Neural cell (in vitro differentiated cells): ENCODE results near the gene UQCRQ. TPM values are rescaled to one million over a fixed set of nuclear protein-coding genes. Genes with fewer than 3 reads are reported as not detected.

ENCODE experiments used
- H2AFZ ChIP-seq: fragments of 200-600, 300-800 bp; sonication (generic), shearing (Covaris generic); 2 replicates; pipeline ENCODE4 v1.6.0; 2014; ENCODE audit warnings: low read depth, mild to moderate bottlenecking, antibody characterized with exemption, low read length, moderate library complexity
- H3F3A ChIP-seq: fragments of 200-600 bp; shearing (Covaris generic); 2 replicates; pipeline ENCODE4 v1.6.1; 2016; ENCODE audit warnings: mild to moderate bottlenecking, moderate library complexity, mixed read lengths, antibody characterized with exemption, low read length; ENCODE audit not compliant: insufficient read depth, poor library complexity, severe bottlenecking
- H3K27ac ChIP-seq: fragments of 200-600, 300-800 bp; sonication (generic), shearing (Covaris generic); 2 replicates; pipeline ENCODE4 v1.5.1; 2014; ENCODE audit warnings: mild to moderate bottlenecking, low read length, moderate library complexity
- H3K27me3 ChIP-seq: fragments of 300-800, 200-600 bp; sonication (generic), shearing (Covaris generic); 2 replicates; pipeline ENCODE4 v1.6.0; 2014; ENCODE audit warnings: mild to moderate bottlenecking, low read depth, low read length, moderate library complexity; ENCODE audit not compliant: insufficient read depth
- H3K36me3 ChIP-seq: fragments of 300-800, 200-600 bp; sonication (generic), shearing (Covaris generic); 2 replicates; pipeline ENCODE4 v1.5.1; 2014; ENCODE audit warnings: mild to moderate bottlenecking, antibody characterized with exemption, low read length, moderate library complexity; ENCODE audit not compliant: insufficient read depth
- H3K4me2 ChIP-seq: fragments of 300-800, 200-600 bp; sonication (generic), shearing (Covaris generic); 2 replicates; pipeline ENCODE4 v1.6.0; 2014; ENCODE audit warnings: mild to moderate bottlenecking, low read length
- H3K4me3 ChIP-seq: fragments of 300-800, 200-600 bp; sonication (generic), shearing (Covaris generic); 2 replicates; pipeline ENCODE4 v1.5.1; 2014; ENCODE audit warnings: mild to moderate bottlenecking, low read length, moderate library complexity
- H3K79me2 ChIP-seq: fragments of 200-600 bp; shearing (Covaris generic); replicated peaks from 2 replicates; pipeline ENCODE4 v1.6.0; 2014; ENCODE audit warnings: mild to moderate bottlenecking, low read length, moderate library complexity; ENCODE audit not compliant: insufficient read depth
- H3K9ac ChIP-seq: fragments of 300-800, 200-600 bp; sonication (generic), shearing (Covaris generic); 2 replicates; pipeline ENCODE4 v1.6.1; 2016; ENCODE audit warnings: mild to moderate bottlenecking, low read length, mixed read lengths
- H3K9me2 ChIP-seq: fragments of 200-600 bp; shearing (Covaris generic); 2 replicates; pipeline ENCODE4 v1.6.1; 2016; ENCODE audit warnings: mild to moderate bottlenecking, low read length, mixed read lengths; ENCODE audit not compliant: insufficient read depth
- H3K9me3 ChIP-seq: fragments of 200-600, 300-800 bp; sonication (generic), shearing (Covaris generic); 2 replicates; pipeline ENCODE4 v1.6.1; 2016; ENCODE audit warnings: mild to moderate bottlenecking, mixed run types, low read length, moderate library complexity, mixed read lengths
- H4K20me1 ChIP-seq: fragments of 200-600 bp; shearing (Covaris generic); 2 replicates; pipeline ENCODE4 v1.6.1; 2016; ENCODE audit warnings: mild to moderate bottlenecking, mixed run types; ENCODE audit not compliant: insufficient read depth
- EP300 ChIP-seq: fragments of 450-650 bp; conservative IDR thresholded peaks from 2 replicates; pipeline ENCODE4 v1.6.1; 2014; ENCODE audit warnings: antibody characterized with exemption, mild to moderate bottlenecking, moderate library complexity; ENCODE audit not compliant: poor library complexity, severe bottlenecking
- EZH2 ChIP-seq: fragments of 200-600, 300-800 bp; shearing (Covaris generic), sonication (generic); IDR thresholded peaks from 2 replicates; pipeline ENCODE4 v1.6.1; 2014; ENCODE audit warnings: antibody characterized with exemption, low read length, borderline replicate concordance, mild to moderate bottlenecking; ENCODE audit not compliant: insufficient read depth, poor library complexity, severe bottlenecking
- MXI1 ChIP-seq: fragments of 450-650 bp; conservative IDR thresholded peaks from 2 replicates; pipeline ENCODE4 v1.6.1; 2014; ENCODE audit warnings: antibody characterized with exemption, mild to moderate bottlenecking; ENCODE audit not compliant: poor library complexity, severe bottlenecking
- POLR2AphosphoS5 ChIP-seq: IDR thresholded peaks from 2 replicates; pipeline ENCODE4 v1.6.1; 2012
- RAD21 ChIP-seq: fragments of 450-650 bp; conservative IDR thresholded peaks from 2 replicates; pipeline ENCODE4 v1.6.1; 2014; ENCODE audit warnings: antibody characterized with exemption, mild to moderate bottlenecking, moderate library complexity
- SMC3 ChIP-seq: fragments of 450-650 bp; conservative IDR thresholded peaks from 2 replicates; pipeline ENCODE4 v1.6.1; 2014; ENCODE audit warnings: antibody characterized with exemption, mild to moderate bottlenecking, moderate library complexity; ENCODE audit not compliant: poor library complexity
- TAF1 ChIP-seq: IDR thresholded peaks from 2 replicates; pipeline ENCODE4 v1.6.1; 2012; ENCODE audit warnings: low read depth
- polyA plus RNA-seq: library from polyadenylated mRNA; depleted of rRNA; stranded (reverse); fragments of >200 nt; gene quantifications from 2 replicates; pipeline ENCODE4 v1.2.3, GENCODE V29; 2014
- TF ChIP-seq, protein P1 (sequence below): fragments of 450-650 bp; IDR thresholded peaks from 2 replicates; pipeline ENCODE4 v1.5.1; 2014; ENCODE audit warnings: antibody characterized with exemption, mild to moderate bottlenecking, moderate library complexity; ENCODE audit not compliant: poor library complexity, severe bottlenecking
- TF ChIP-seq, protein P2 (sequence below): IDR thresholded peaks from 2 replicates; pipeline ENCODE4 v1.6.1; 2012; ENCODE audit warnings: borderline replicate concordance

Gene UQCRQ
- polyA plus RNA-seq, 1 donor from 2014 or later, result 444 TPM

DNA sequence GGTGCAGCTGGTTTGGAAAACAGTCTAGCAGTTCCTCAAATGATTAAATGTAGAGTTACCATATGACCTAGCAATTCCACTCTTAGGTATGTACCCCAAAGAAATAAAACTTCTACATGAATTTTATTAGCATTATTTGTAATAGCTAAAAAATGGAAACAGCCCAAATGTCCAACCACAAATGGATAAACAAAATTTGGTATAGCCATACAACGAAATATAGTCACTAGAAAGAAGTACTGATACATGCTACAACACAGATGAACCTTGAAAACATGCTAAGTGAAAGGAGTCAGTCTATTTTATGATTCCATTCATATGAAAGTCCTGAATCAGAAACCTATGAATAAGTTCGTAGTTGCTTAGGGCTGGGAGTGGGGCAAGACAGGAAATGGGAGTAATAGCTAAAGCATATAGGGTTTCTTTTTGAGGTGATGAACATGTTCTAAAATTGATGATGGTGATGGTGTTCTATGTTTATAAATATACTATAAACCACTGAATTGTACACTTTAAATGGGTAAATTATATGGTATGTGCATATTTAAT, 6.5 kb upstream of the UQCRQ start:
- H3K79me2 ChIP-seq, result no peaks in the 10 kb centered on the region
- H3F3A ChIP-seq, result no peaks in the 10 kb centered on the region
- no peak overlapping the region for H3K9ac ChIP-seq
- H3K36me3 ChIP-seq, result no peaks in the 10 kb centered on the region
- H3K4me3 ChIP-seq, result no peak overlapping the region
- no peak overlapping the region for H2AFZ ChIP-seq
- no peaks in the 10 kb centered on the region for H3K9me2 ChIP-seq
- H3K9me3 ChIP-seq, result no peaks in the 10 kb centered on the region
- H3K4me2 ChIP-seq, result no peak overlapping the region
- H3K27ac ChIP-seq, result no peak overlapping the region
- H4K20me1 ChIP-seq, result no peaks in the 10 kb centered on the region
- TF ChIP-seq RAD21, result no peak
- TF ChIP-seq, protein P1, sequence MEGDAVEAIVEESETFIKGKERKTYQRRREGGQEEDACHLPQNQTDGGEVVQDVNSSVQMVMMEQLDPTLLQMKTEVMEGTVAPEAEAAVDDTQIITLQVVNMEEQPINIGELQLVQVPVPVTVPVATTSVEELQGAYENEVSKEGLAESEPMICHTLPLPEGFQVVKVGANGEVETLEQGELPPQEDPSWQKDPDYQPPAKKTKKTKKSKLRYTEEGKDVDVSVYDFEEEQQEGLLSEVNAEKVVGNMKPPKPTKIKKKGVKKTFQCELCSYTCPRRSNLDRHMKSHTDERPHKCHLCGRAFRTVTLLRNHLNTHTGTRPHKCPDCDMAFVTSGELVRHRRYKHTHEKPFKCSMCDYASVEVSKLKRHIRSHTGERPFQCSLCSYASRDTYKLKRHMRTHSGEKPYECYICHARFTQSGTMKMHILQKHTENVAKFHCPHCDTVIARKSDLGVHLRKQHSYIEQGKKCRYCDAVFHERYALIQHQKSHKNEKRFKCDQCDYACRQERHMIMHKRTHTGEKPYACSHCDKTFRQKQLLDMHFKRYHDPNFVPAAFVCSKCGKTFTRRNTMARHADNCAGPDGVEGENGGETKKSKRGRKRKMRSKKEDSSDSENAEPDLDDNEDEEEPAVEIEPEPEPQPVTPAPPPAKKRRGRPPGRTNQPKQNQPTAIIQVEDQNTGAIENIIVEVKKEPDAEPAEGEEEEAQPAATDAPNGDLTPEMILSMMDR, result no peak
- no peak for TF ChIP-seq EZH2
- no peak for TF ChIP-seq SMC3
- no peak for TF ChIP-seq MXI1
- no peak for TF ChIP-seq EP300
- TF ChIP-seq, protein P2, sequence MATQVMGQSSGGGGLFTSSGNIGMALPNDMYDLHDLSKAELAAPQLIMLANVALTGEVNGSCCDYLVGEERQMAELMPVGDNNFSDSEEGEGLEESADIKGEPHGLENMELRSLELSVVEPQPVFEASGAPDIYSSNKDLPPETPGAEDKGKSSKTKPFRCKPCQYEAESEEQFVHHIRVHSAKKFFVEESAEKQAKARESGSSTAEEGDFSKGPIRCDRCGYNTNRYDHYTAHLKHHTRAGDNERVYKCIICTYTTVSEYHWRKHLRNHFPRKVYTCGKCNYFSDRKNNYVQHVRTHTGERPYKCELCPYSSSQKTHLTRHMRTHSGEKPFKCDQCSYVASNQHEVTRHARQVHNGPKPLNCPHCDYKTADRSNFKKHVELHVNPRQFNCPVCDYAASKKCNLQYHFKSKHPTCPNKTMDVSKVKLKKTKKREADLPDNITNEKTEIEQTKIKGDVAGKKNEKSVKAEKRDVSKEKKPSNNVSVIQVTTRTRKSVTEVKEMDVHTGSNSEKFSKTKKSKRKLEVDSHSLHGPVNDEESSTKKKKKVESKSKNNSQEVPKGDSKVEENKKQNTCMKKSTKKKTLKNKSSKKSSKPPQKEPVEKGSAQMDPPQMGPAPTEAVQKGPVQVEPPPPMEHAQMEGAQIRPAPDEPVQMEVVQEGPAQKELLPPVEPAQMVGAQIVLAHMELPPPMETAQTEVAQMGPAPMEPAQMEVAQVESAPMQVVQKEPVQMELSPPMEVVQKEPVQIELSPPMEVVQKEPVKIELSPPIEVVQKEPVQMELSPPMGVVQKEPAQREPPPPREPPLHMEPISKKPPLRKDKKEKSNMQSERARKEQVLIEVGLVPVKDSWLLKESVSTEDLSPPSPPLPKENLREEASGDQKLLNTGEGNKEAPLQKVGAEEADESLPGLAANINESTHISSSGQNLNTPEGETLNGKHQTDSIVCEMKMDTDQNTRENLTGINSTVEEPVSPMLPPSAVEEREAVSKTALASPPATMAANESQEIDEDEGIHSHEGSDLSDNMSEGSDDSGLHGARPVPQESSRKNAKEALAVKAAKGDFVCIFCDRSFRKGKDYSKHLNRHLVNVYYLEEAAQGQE, result no peak
- no peak for TF ChIP-seq TAF1
- TF ChIP-seq POLR2AphosphoS5, result no peak
- no peaks in the 10 kb centered on the region for H3K27me3 ChIP-seq

DNA sequence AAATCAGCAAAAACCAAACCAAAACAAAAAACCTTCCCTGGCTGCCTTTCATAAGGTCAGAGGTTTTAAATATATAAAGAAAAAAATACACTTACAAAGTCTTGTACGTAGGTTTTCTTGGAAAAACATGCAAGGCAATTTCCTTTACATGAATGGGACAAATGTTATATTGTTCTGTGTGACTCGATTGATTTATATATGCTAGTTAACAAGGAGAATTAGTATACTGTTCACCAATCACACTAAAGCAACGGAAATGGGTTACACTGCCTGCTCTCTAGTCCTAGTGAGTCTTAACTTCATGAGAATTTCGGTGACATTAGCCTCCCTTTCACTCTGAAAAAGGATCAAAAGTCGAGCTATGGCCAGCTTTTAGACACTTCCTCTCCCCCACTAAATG, 5.7 kb upstream of the UQCRQ start:
- no peak overlapping the region for H3K27ac ChIP-seq
- no peaks in the 10 kb centered on the region for H3K36me3 ChIP-seq
- H3F3A ChIP-seq, result peaks cover 1% of the 10 kb centered on the region
- no peaks in the 10 kb centered on the region for H4K20me1 ChIP-seq
- H3K4me2 ChIP-seq, result no peak overlapping the region
- H3K9me2 ChIP-seq, result no peaks in the 10 kb centered on the region
- no peak overlapping the region for H2AFZ ChIP-seq
- H3K4me3 ChIP-seq, result no peak overlapping the region
- H3K79me2 ChIP-seq, result no peaks in the 10 kb centered on the region
- no peaks in the 10 kb centered on the region for H3K27me3 ChIP-seq
- H3K9me3 ChIP-seq, result no peaks in the 10 kb centered on the region
- no peak overlapping the region for H3K9ac ChIP-seq
- TF ChIP-seq POLR2AphosphoS5, result no peak
- no peak for TF ChIP-seq RAD21
- no peak for TF ChIP-seq MXI1
- no peak for TF ChIP-seq TAF1
- TF ChIP-seq, protein P1, result no peak
